HG03575 (cell line): ENCODE data around the gene ZFYVE27.

ENCODE experiments used
- ATAC-seq: cut with Tn5 transposase; IDR thresholded peaks from one replicate; pipeline ENCODE4 v1.9.1; 2021; ENCODE audit not compliant: unreplicated experiment, insufficient number of reproducible peaks, low FRiP score; ENCODE audit errors: extremely low read depth

The ZFYVE27 gene

GRCh38 chr10:97765201-97765600 is 28.3 kb downstream of the ZFYVE27 start:
- no peak for ATAC-seq

DNA sequence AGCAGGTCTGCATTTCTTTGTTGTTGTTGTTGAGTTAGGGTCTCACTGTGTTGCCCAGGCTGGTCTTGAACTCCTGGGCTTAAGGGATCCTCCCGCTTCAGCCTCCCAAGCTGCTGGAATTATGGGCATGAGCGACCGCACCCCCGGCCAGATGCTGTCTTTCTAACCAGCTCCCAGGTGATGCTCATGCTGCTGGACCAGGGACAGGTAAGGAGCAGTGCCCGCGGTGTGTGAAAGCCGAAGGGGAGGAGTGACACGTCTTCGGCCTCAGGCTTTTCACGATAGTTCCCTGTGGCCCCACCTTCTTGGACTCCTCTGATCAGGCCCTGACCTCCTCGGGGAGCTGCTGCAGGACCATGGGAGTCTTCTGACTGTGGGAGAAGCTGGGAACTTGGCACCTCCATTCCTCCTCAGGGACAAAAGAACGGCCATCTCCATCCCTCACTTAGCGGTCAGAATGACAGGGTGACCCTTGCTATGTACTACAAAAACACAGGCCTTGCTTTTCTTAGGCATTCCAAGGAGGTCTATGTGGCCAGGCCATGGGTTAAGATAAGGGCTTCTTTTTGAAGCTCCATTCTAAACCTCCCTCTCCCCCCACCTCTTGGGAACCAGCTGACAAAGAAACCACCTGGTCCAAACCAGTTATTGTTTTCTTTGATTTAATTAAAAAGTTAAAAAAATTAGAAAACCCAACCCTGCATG is 29.3 kb downstream of the ZFYVE27 start:
- no peak for ATAC-seq

GRCh38 chr10:97766996-97767924 is 30.3 kb downstream of the ZFYVE27 start:
- no peak for ATAC-seq

DNA sequence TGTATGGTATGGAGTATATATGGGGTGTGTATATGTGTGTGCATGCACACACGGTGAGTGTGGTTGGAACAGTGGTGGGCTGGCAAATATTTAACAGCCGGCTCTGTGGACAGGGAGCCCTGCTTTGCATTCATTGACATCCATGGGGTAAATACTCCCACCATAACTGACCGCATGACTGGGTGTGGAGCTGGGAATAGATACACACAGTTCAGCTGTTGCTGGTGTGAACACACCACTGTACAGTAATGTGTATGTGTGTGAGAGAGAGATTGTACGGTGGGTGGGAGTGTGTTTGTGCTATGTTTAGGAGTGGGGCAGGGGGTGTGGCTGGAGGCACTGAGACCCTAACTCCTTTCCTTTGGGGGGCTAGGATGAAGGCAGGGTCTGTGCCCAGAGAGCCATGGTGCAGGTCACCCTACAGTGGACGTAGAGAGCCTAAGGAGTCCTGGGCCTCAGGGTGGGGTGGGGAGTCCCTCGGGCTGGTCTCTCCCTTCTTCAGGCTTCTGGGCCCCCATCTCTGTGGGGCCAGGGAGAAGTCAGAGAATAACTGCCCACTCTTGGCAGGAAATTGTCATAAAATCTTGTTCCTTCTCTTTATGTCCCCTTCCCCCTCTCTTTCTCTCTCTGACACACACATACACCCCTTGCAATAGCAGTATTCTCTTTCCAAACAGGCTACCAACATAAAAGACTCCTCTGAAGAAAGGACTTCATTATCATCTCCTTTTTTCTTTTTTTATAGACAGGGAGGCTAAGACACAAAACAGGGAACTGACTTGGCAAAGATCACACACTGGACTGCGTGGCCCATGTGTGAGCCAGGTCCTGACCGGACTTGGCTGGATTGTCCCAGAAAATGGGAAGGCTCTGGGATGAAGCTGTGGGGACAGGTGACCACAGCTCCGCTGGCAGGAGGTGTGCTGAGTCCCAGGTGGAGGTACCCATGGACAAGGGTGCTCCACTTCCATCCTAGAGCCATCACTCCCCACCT is 31.7 kb downstream of the ZFYVE27 start:
- no peak for ATAC-seq

- no peak for ATAC-seq
These were observed 33.3 kb downstream of the ZFYVE27 start for GRCh38 chr10:97770255-97770654.

GRCh38 chr10:97771055-97771891 is 34.3 kb downstream of the ZFYVE27 start:
- ATAC-seq = no peak

GRCh38 chr10:97771913-97772823 is 35.2 kb downstream of the ZFYVE27 start, which contains the start of gene SFRP5:
Gene SFRP5 (minus strand): TSS chr10:97771999. CDS start chr10:97771833, 166 bp downstream.
- ATAC-seq = no peak

GRCh38 chr10:97773096-97773495 is 36.2 kb downstream of the ZFYVE27 start:
- no peak for ATAC-seq

GRCh38 chr10:97774811-97775294 is 37.9 kb downstream of the ZFYVE27 start:
- no peak for ATAC-seq

- no peak for ATAC-seq
These were observed 40.2 kb downstream of the ZFYVE27 start for GRCh38 chr10:97777143-97777542.

DNA sequence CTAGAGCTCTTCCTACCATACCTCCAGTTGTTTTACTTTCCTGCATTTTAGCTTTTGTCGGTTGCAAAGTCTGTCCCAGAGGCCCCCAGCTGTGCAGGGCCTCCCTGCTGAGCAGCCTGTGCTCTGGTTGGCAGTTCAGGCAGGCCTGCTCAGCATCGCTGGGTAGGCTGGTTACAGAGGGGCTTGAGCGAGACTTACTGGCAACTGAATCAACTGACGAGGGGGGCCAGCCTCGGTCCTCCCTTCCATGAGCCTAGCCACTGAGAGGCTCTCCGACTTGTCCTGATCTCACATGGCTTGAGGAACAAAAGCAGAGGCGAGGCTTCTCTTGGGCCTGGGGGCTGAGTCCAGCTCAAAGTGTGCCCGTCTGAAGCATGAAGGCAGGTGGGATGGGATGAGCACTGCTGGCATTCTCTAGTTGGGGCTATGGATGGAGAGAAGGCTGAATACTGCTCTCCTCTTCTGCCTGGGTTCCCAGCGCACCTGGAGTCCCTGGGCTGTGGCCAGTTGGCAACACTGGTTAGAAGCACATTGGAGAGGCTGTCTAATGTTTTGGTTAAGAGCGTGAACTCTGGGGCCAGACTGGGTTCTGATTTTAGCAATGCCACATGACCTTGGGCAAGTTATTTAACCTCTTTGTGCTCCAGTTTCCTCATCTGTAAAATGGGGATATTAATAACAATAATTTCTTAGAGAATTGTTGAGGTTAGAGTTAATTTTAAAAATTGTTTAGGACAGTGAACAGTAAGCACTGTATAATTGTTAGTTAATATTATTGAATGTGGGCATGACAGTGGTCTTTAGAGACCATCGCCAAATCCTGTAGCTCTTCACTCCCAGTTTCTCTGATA is 41.7 kb downstream of the ZFYVE27 start:
- no peak for ATAC-seq

- ATAC-seq = no peak
These were observed 42.6 kb downstream of the ZFYVE27 start for GRCh38 chr10:97779492-97779891.

- ATAC-seq = no peak
These were observed 43.0 kb downstream of the ZFYVE27 start for GRCh38 chr10:97779975-97780374.

- no peak for ATAC-seq
These were observed 44.1 kb downstream of the ZFYVE27 start for GRCh38 chr10:97780841-97781617.

DNA sequence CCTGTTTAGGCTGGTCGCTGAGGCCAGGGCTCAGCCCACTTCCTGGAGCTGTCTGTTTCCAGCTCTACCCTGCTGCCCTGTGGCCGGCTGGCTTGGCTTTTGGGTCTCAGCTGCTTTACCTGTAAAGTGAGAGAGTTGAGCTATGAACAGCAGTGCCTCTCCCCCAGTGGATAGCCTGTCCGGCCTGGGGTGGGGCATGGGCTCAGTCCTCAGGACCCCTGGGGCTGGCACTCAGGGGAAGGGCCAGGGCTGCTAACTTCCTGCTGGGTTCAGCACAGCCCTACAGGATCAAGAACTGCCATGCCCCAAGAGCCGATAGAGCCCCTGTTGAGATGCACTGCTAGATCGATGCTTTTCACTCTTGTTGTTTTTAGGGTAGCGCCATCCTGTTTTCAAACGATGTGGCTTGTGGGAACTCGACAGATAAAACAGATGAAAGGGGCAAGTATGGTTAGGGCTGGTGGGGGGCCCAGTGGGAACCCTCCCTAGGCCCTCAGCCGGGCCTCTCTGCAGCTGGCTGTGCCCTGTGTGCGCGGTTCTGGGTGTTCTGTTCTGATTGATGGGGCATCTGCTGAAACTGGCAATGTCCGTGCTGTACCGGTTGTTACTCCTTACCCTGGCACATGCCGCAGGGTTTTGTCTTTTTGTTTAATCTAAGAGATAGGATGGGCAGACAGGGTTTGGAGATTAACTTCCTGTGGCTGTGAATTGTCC is 44.8 kb downstream of the ZFYVE27 start:
- ATAC-seq = no peak
